Choroid plexus epithelial cell (primary cell): ENCODE measurements around the gene CEBPB.

Source experiments
- DNase-seq: peaks from one replicate; pipeline ENCODE4 v3.0.0-alpha.2; 2010; ENCODE audit warnings: low read depth
- H3K4me3 ChIP-seq: 2 replicates; pipeline ENCODE4 v1.5.1; 2011; ENCODE audit warnings: low read depth, mild to moderate bottlenecking, control low read depth, low read length, moderate library complexity
- CTCF ChIP-seq: conservative IDR thresholded peaks from 2 replicates; pipeline ENCODE4 v1.5.1; 2011; ENCODE audit warnings: low read depth, mild to moderate bottlenecking, control low read depth, inconsistent platforms, low read length, moderate library complexity

CEBPB gene

GRCh38 chr20:50242178-50242514, 51.5 kb downstream of the CEBPB start:
- no peak overlapping the region for H3K4me3 ChIP-seq
- TF ChIP-seq CTCF: no peak

More at GRCh38 chr20:50242178-50242514, 51.5 kb downstream of the CEBPB start:
- DNase-seq: no peak
